ENCODE measurements around the gene GREB1.

Gene GREB1

GRCh38 chr2:11513319-11513718, 20.5 kb upstream of the GREB1 start:
- Histone ChIP-seq H3K79me2 (ENCODE audit: insufficient read depth, low read length) (no peaks in the 10 kb centered on the region), H3K9me3 (ENCODE audit: insufficient read depth, low read length) (no peaks in the 10 kb centered on the region), H3K27me3 (ENCODE audit: low read length) (no peaks in the 10 kb centered on the region), H3K4me2 (ENCODE audit: low read depth, low read length, poor library complexity, severe bottlenecking) (no peak overlapping the region), H3K9me2 (replicated peaks; ENCODE audit: insufficient read depth, low read length) (no peaks in the 10 kb centered on the region), H2AFZ (ENCODE audit: low read depth, low read length, severe bottlenecking) (no peak overlapping the region), H3F3A (ENCODE audit: insufficient read depth) (no peaks in the 10 kb centered on the region), H3K36me3 (ENCODE audit: low read length) (no peaks in the 10 kb centered on the region), H3K4me3 (ENCODE audit: insufficient read depth, low read length, poor library complexity, severe bottlenecking) (no peak overlapping the region), H4K20me1 (ENCODE audit: low read depth, low read length) (no peaks in the 10 kb centered on the region), H3K9ac (ENCODE audit: low read length) (no peak overlapping the region), H3K27ac (ENCODE audit: low read depth, low read length) (no peak overlapping the region)
- no peak for TF ChIP-seq CTCF (IDR thresholded peaks at IDR 0.05; ENCODE audit: insufficient read depth, low read length, poor library complexity, severe bottlenecking)
- TF ChIP-seq EZH2phosphoT487 (conservative IDR thresholded peaks at IDR 0.05; ENCODE audit: low read length) = no peak

GRCh38 chr2:11514081-11514730, 19.6 kb upstream of the GREB1 start:
- H2AFZ ChIP-seq (ENCODE audit: low read depth, low read length, severe bottlenecking) = no peak overlapping the region
- no peak overlapping the region for H3K4me3 ChIP-seq (ENCODE audit: insufficient read depth, low read length, poor library complexity, severe bottlenecking)
- H3K9ac ChIP-seq (ENCODE audit: low read length) = no peak overlapping the region
- no peaks in the 10 kb centered on the region for H3K27me3 ChIP-seq (ENCODE audit: low read length)
- TF ChIP-seq EZH2phosphoT487 (conservative IDR thresholded peaks at IDR 0.05; ENCODE audit: low read length) = no peak
- TF ChIP-seq CTCF (IDR thresholded peaks at IDR 0.05; ENCODE audit: insufficient read depth, low read length, poor library complexity, severe bottlenecking) = no peak
- H4K20me1 ChIP-seq (ENCODE audit: low read depth, low read length) = no peaks in the 10 kb centered on the region
- H3K79me2 ChIP-seq (ENCODE audit: insufficient read depth, low read length) = no peaks in the 10 kb centered on the region
- no peaks in the 10 kb centered on the region for H3K9me2 ChIP-seq (replicated peaks; ENCODE audit: insufficient read depth, low read length)
- no peaks in the 10 kb centered on the region for H3K9me3 ChIP-seq (ENCODE audit: insufficient read depth, low read length)
- H3K27ac ChIP-seq (ENCODE audit: low read depth, low read length) = no peak overlapping the region
- no peaks in the 10 kb centered on the region for H3K36me3 ChIP-seq (ENCODE audit: low read length)
- no peaks in the 10 kb centered on the region for H3F3A ChIP-seq (ENCODE audit: insufficient read depth)
- no peak overlapping the region for H3K4me2 ChIP-seq (ENCODE audit: low read depth, low read length, poor library complexity, severe bottlenecking)

- Histone ChIP-seq H3K27me3 (ENCODE audit: low read length) (no peaks in the 10 kb centered on the region), H4K20me1 (ENCODE audit: low read depth, low read length) (no peaks in the 10 kb centered on the region), H3K4me2 (ENCODE audit: low read depth, low read length, poor library complexity, severe bottlenecking) (no peak overlapping the region), H3K27ac (ENCODE audit: low read depth, low read length) (no peak overlapping the region), H3K9ac (ENCODE audit: low read length) (no peak overlapping the region), H3K9me3 (ENCODE audit: insufficient read depth, low read length) (no peaks in the 10 kb centered on the region), H3K36me3 (ENCODE audit: low read length) (no peaks in the 10 kb centered on the region), H3K79me2 (ENCODE audit: insufficient read depth, low read length) (no peaks in the 10 kb centered on the region), H2AFZ (ENCODE audit: low read depth, low read length, severe bottlenecking) (no peak overlapping the region), H3K9me2 (replicated peaks; ENCODE audit: insufficient read depth, low read length) (no peaks in the 10 kb centered on the region), H3F3A (ENCODE audit: insufficient read depth) (no peaks in the 10 kb centered on the region), H3K4me3 (ENCODE audit: insufficient read depth, low read length, poor library complexity, severe bottlenecking) (no peak overlapping the region)
- TF ChIP-seq EZH2phosphoT487 (conservative IDR thresholded peaks at IDR 0.05; ENCODE audit: low read length) (no peak), CTCF (IDR thresholded peaks at IDR 0.05; ENCODE audit: insufficient read depth, low read length, poor library complexity, severe bottlenecking) (no peak)
Measured at GRCh38 chr2:11514904-11515303, 18.9 kb upstream of the GREB1 start.
